HCT116 (cell line): ENCODE results near the gene TRIM5. TPM values are rescaled to one million over a fixed set of nuclear protein-coding genes. Genes with fewer than 3 reads are reported as not detected.

ENCODE experiments used
- ATAC-seq: fragments of 200-7000 bp; cut with Tn5 transposase; 2 replicates; pipeline ENCODE4 v1.9.1; 2020; ENCODE audit warnings: mild to moderate bottlenecking, moderate library complexity
- BruUV-seq: library from RNA; stranded (reverse); fragments of 400-500 nt; replicated peaks from 2 replicates; lab custom pipeline; 2021; lab: Mats Ljungman, UMichigan
- CTCF ChIA-PET: fragments of 300-600 bp; sonication (Branson Sonifier 250); formaldehyde crosslinking; loops from one replicate; lab custom pipeline; 2021; ENCODE audit warnings: antibody characterized with exemption; lab: Charles Lee
- POLR2A ChIA-PET: fragments of 300-600, 350-600 bp; sonication (Branson Sonifier 250); formaldehyde crosslinking; loops from one replicate; lab custom pipeline; 2021; ENCODE audit warnings: antibody characterized with exemption; lab: Charles Lee
- RAD21 ChIA-PET, 2 experiments: fragments of 300-600 bp; sonication (Branson Sonifier 250); formaldehyde crosslinking; loops; one replicate each; lab custom pipeline; 2023; ENCODE audit warnings: low total read pairs in 2 of 2; ENCODE audit not compliant: uncharacterized antibody in 2 of 2, unreplicated experiment in 2 of 2, low non-redundant PET in 1 of 2; lab: Charles Lee
- DNase-seq: peaks from one replicate; pipeline ENCODE4 v3.0.0-alpha.2; 2010; ENCODE audit warnings: low read depth, low spot score
- H2AFZ ChIP-seq: fragments of 200-600 bp; shearing (Covaris generic), sonication (generic); 2 replicates; pipeline ENCODE4 v1.6.1; 2017; ENCODE audit warnings: low read depth, mixed run types, mixed read lengths, antibody characterized with exemption, low read length; ENCODE audit not compliant: poor library complexity, severe bottlenecking
- H3K27ac ChIP-seq: 2 replicates; pipeline ENCODE4 v1.5.1; 2012; ENCODE audit warnings: low read depth, low read length
- H3K27me3 ChIP-seq: fragments of 200-600 bp; sonication (generic); 2 replicates; pipeline ENCODE4 v1.6.1; 2016; ENCODE audit warnings: mixed run types, low read length, mixed read lengths; ENCODE audit not compliant: insufficient read depth
- H3K36me3 ChIP-seq, 2 experiments: fragments of 200-500 bp in 1 of 2; fragments of 200-600 bp in 1 of 2; sonication (Bioruptor generic) in 1 of 2; sonication (generic) in 1 of 2; 2 replicates each; pipeline versions ENCODE4 v1.5.1 to v1.6.1; 2014 to 2016; ENCODE audit warnings: low read length in 2 of 2, inconsistent platforms in 1 of 2, mixed read lengths in 1 of 2, mixed run types in 1 of 2; ENCODE audit not compliant: insufficient read depth in 2 of 2, control insufficient read depth in 1 of 2
- H3K4me1 ChIP-seq, 2 experiments: fragments of 200-600 bp in 1 of 2; sonication (generic) in 1 of 2; 2 replicates each; pipeline versions ENCODE4 v1.5.1 to v1.6.1; 2012 to 2017; ENCODE audit warnings: low read length in 2 of 2, inconsistent platforms in 1 of 2, mild to moderate bottlenecking in 1 of 2, mixed read lengths in 1 of 2, mixed run types in 1 of 2, moderate library complexity in 1 of 2; ENCODE audit not compliant: insufficient read depth in 2 of 2, control insufficient read depth in 1 of 2
- H3K4me2 ChIP-seq: fragments of 200-600 bp; sonication (generic); 2 replicates; pipeline ENCODE4 v1.6.1; 2017; ENCODE audit warnings: mixed run types, low read length, mixed read lengths
- H3K4me3 ChIP-seq, 2 experiments: fragments of 200-600 bp in 1 of 2; sonication (generic) in 1 of 2; replicated peaks in 1 of 2; 2 replicates each; pipeline ENCODE4 v1.5.1; 2011 to 2016; ENCODE audit warnings: low read length in 2 of 2, control low read depth in 1 of 2, low read depth in 1 of 2, mild to moderate bottlenecking in 1 of 2, mixed read lengths in 1 of 2, mixed run types in 1 of 2
- H3K79me2 ChIP-seq: fragments of 200-600 bp; sonication (generic); 2 replicates; pipeline ENCODE4 v1.6.1; 2017; ENCODE audit warnings: mild to moderate bottlenecking, mixed run types, low read length, moderate library complexity, mixed read lengths; ENCODE audit not compliant: insufficient read depth
- H3K9ac ChIP-seq: fragments of 200-600 bp; sonication (generic); 2 replicates; pipeline ENCODE4 v1.6.1; 2016; ENCODE audit warnings: low read length, mixed read lengths
- H3K9me2 ChIP-seq: fragments of 200-600 bp; sonication (generic), shearing (Covaris generic); 2 replicates; pipeline ENCODE4 v1.6.1; 2017; ENCODE audit warnings: mixed run types, mild to moderate bottlenecking, moderate library complexity; ENCODE audit not compliant: insufficient read depth
- H3K9me3 ChIP-seq, 2 experiments: fragments of 200-500 bp in 1 of 2; fragments of 200-600 bp in 1 of 2; sonication (Bioruptor generic) in 1 of 2; sonication (generic) in 1 of 2; 2 replicates each; pipeline ENCODE4 v1.6.1; 2014 to 2017; ENCODE audit warnings: low read length in 2 of 2, mixed read lengths in 2 of 2, inconsistent platforms in 1 of 2, low read depth in 1 of 2, mild to moderate bottlenecking in 1 of 2, mixed run types in 1 of 2, moderate library complexity in 1 of 2; ENCODE audit not compliant: control insufficient read depth in 1 of 2, insufficient read depth in 1 of 2
- H4K20me1 ChIP-seq: fragments of 200-600 bp; sonication (generic), shearing (Covaris generic); 2 replicates; pipeline ENCODE4 v1.6.1; 2017; ENCODE audit warnings: mixed run types, mild to moderate bottlenecking, moderate library complexity; ENCODE audit not compliant: insufficient read depth
- EGR1 ChIP-seq: IDR thresholded peaks from 2 replicates; pipeline ENCODE4 v1.6.1; 2012; ENCODE audit warnings: low read depth
- ELF1 ChIP-seq: IDR thresholded peaks from 2 replicates; pipeline ENCODE4 v1.6.1; 2012; ENCODE audit warnings: low read depth, borderline replicate concordance
- EZH2phosphoT487 ChIP-seq: fragments of 200-600 bp; IDR thresholded peaks from 2 replicates; pipeline ENCODE4 v1.6.1; 2018; ENCODE audit warnings: antibody characterized with exemption, borderline replicate concordance
- JUND ChIP-seq: IDR thresholded peaks from 2 replicates; pipeline ENCODE4 v1.6.1; 2012
- POLR2AphosphoS5 ChIP-seq: IDR thresholded peaks from 2 replicates; pipeline ENCODE4 v1.6.1; 2011; ENCODE audit warnings: mild to moderate bottlenecking, low read depth, low read length, moderate library complexity
- RAD21 ChIP-seq: IDR thresholded peaks from 2 replicates; pipeline ENCODE4 v1.6.1; 2012; ENCODE audit warnings: low read depth, mild to moderate bottlenecking
- SRF ChIP-seq: IDR thresholded peaks from 2 replicates; pipeline ENCODE4 v1.6.1; 2012; ENCODE audit warnings: low read depth
- TCF7L2 ChIP-seq: IDR thresholded peaks from 2 replicates; pipeline ENCODE4 v1.7.0; 2011; ENCODE audit warnings: borderline replicate concordance, inconsistent platforms; ENCODE audit not compliant: insufficient read depth, insufficient read length; ENCODE audit errors: extremely low read depth
- intact Hi-C: fragments of 100-400 bp; cut with micrococcal nuclease; formaldehyde crosslinking; loops from 2 replicates; pipeline ENCODE4 v1.10.0; 2022
- total RNA-seq: library from RNA; stranded (reverse); gene quantifications from one replicate; pipeline ENCODE4 v1.2.1, GENCODE V29; 2021; ENCODE audit not compliant: unreplicated experiment
- TF ChIP-seq, protein P1 (sequence below): IDR thresholded peaks from 2 replicates; pipeline ENCODE4 v1.6.1; 2012
- TF ChIP-seq, protein P2 (sequence below), 3 experiments: fragments of 200-600 bp in 1 of 3; sonication (generic) in 1 of 3; IDR thresholded peaks in 2 of 3; conservative IDR thresholded peaks in 1 of 3; 2 replicates each; pipeline ENCODE4 v1.5.1; 2012 to 2017; ENCODE audit warnings: low read depth in 2 of 3, low read length in 2 of 3, antibody characterized with exemption in 1 of 3, borderline replicate concordance in 1 of 3, control low read depth in 1 of 3, mild to moderate bottlenecking in 1 of 3, mixed read lengths in 1 of 3, mixed run types in 1 of 3, moderate library complexity in 1 of 3; ENCODE audit not compliant: insufficient read depth in 1 of 3

TRIM5 gene
- total RNA-seq, 1 experiment from 2014 or later, result 13.7 TPM

GRCh38 chr11:5621580-5621979 is 63.3 kb downstream of the TRIM5 start:
- Histone ChIP-seq H3K36me3 (no peaks in the 10 kb centered on the region), H4K20me1 (no peaks in the 10 kb centered on the region), H3K79me2 (no peaks in the 10 kb centered on the region), H3K4me3 (no peak overlapping the region), H3K27ac (no peak overlapping the region), H3K4me1 (peaks cover 4 to 12% of the 10 kb centered on the region in 2 experiments; a peak in 2 of 4 replicates), H3K27me3 (no peaks in the 10 kb centered on the region), H3K9me2 (no peaks in the 10 kb centered on the region), H3K9ac (no peak overlapping the region), H3K9me3 (no peaks in the 10 kb centered on the region), H2AFZ (no peak overlapping the region), H3K4me2 (no peak overlapping the region)
- DNase-seq, result no peak
- intact Hi-C loops, result no loop called here
- CTCF ChIA-PET, result no interaction called here
- no peak for TF ChIP-seq JUND
- no peak for TF ChIP-seq SRF
- TF ChIP-seq EZH2phosphoT487, result no peak
- no peak for TF ChIP-seq ELF1
- TF ChIP-seq, protein P1, sequence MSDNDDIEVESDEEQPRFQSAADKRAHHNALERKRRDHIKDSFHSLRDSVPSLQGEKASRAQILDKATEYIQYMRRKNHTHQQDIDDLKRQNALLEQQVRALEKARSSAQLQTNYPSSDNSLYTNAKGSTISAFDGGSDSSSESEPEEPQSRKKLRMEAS, result no peak
- no peak for ATAC-seq
- no TSS peak for BruUV-seq
- POLR2A ChIA-PET, result interaction anchor here (1.2 kb wide), 1 partner anchor 63 kb away, joined by 4 read pairs; the partner anchor contains the start of gene TRIM5
- RAD21 ChIA-PET, result no interaction called here

GRCh38 chr11:5620651-5621521 is 64.0 kb downstream of the TRIM5 start:
- ATAC-seq, result no peak
- H3K4me3 ChIP-seq, result no peak overlapping the region
- intact Hi-C loops, result no loop called here
- no peaks in the 10 kb centered on the region for H3K79me2 ChIP-seq
- no peak for DNase-seq
- H3K36me3 ChIP-seq, result no peaks in the 10 kb centered on the region
- no peak overlapping the region for H3K4me2 ChIP-seq
- ChIA-PET CTCF (interaction anchor here (0.6 kb wide), 1 partner anchor 661 kb away, joined by 3 read pairs; no protein-coding TSS in a partner anchor), POLR2A (interaction anchor here (1.2 kb wide), 1 partner anchor 64 kb away, joined by 4 read pairs; the partner anchor contains the start of gene TRIM5), RAD21 (interaction anchor here in 1 of 2 experiments (0.7 kb wide), 1 partner anchor 31 kb away, joined by 4 read pairs; no protein-coding TSS in a partner anchor)
- peaks cover 4 to 12% of the 10 kb centered on the region in 2 experiments; a peak in 2 of 4 replicates for H3K4me1 ChIP-seq
- TF ChIP-seq POLR2AphosphoS5, result no peak
- no peak for TF ChIP-seq RAD21
- TF ChIP-seq JUND, result no peak
- TF ChIP-seq, protein P1, result no peak
- TF ChIP-seq TCF7L2, result no peak
- TF ChIP-seq EZH2phosphoT487, result no peak
- no peak for TF ChIP-seq SRF
- TF ChIP-seq, protein P2, sequence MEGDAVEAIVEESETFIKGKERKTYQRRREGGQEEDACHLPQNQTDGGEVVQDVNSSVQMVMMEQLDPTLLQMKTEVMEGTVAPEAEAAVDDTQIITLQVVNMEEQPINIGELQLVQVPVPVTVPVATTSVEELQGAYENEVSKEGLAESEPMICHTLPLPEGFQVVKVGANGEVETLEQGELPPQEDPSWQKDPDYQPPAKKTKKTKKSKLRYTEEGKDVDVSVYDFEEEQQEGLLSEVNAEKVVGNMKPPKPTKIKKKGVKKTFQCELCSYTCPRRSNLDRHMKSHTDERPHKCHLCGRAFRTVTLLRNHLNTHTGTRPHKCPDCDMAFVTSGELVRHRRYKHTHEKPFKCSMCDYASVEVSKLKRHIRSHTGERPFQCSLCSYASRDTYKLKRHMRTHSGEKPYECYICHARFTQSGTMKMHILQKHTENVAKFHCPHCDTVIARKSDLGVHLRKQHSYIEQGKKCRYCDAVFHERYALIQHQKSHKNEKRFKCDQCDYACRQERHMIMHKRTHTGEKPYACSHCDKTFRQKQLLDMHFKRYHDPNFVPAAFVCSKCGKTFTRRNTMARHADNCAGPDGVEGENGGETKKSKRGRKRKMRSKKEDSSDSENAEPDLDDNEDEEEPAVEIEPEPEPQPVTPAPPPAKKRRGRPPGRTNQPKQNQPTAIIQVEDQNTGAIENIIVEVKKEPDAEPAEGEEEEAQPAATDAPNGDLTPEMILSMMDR (IDR thresholded peaks at IDR 0.05 in 2 of 3, conservative IDR thresholded peaks at IDR 0.05 in 1 of 3; ENCODE audit: borderline replicate concordance in 1 of 3, insufficient read depth in 1 of 3, low read depth in 2 of 3, low read length in 2 of 3), result no peak
- TF ChIP-seq EGR1, result no peak
- no peaks in the 10 kb centered on the region for H3K27me3 ChIP-seq
- H3K9ac ChIP-seq, result no peak overlapping the region
- no peaks in the 10 kb centered on the region for H4K20me1 ChIP-seq
- no peak overlapping the region for H3K27ac ChIP-seq
- H3K9me3 ChIP-seq, result no peaks in the 10 kb centered on the region
- H2AFZ ChIP-seq, result no peak overlapping the region
- BruUV-seq, result no TSS peak
- no peaks in the 10 kb centered on the region for H3K9me2 ChIP-seq
